A673 (cell line): ENCODE data around the gene ESPNL. TPM values are rescaled to one million over a fixed set of nuclear protein-coding genes. Genes with fewer than 3 reads are reported as not detected.

Experiments
- BruUV-seq: library from RNA; stranded (reverse); fragments of 400-500 nt; replicated peaks from 2 replicates; lab custom pipeline; 2021; lab: Mats Ljungman, UMichigan
- CTCF ChIA-PET: fragments of 300-600 bp; sonication (Branson Sonifier 250); formaldehyde crosslinking; loops from one replicate; lab custom pipeline; 2022; ENCODE audit warnings: antibody characterized with exemption; lab: Charles Lee
- POLR2A ChIA-PET: fragments of 300-600 bp; sonication (Branson Sonifier 250); formaldehyde crosslinking; loops from one replicate; lab custom pipeline; 2022; ENCODE audit warnings: antibody characterized with exemption; ENCODE audit not compliant: low non-redundant PET; lab: Charles Lee
- DNase-seq: peaks from one replicate; pipeline ENCODE4 v3.0.0-alpha.2; 2015; ENCODE audit warnings: low spot score
- H3K27ac ChIP-seq: fragments of 200-600 bp; sonication (generic); 2 replicates; pipeline ENCODE4 v1.5.1; 2016; ENCODE audit warnings: mixed run types, low read depth, mild to moderate bottlenecking, mixed read lengths, antibody characterized with exemption, low read length; ENCODE audit not compliant: poor library complexity, severe bottlenecking
- H3K27me3 ChIP-seq: fragments of 200-600 bp; sonication (generic); replicated peaks from 2 replicates; pipeline ENCODE4 v1.6.1; 2017; ENCODE audit warnings: mixed run types, low read depth, mild to moderate bottlenecking, mixed read lengths, antibody characterized with exemption, low read length; ENCODE audit not compliant: insufficient read depth, poor library complexity
- H3K36me3 ChIP-seq: fragments of 200-600 bp; sonication (generic); 2 replicates; pipeline ENCODE4 v1.6.1; 2016; ENCODE audit warnings: mixed run types, mild to moderate bottlenecking, mixed read lengths, antibody characterized with exemption, low read length; ENCODE audit not compliant: insufficient read depth, poor library complexity, severe bottlenecking
- H3K4me1 ChIP-seq: fragments of 200-600 bp; sonication (generic); 2 replicates; pipeline ENCODE4 v1.6.1; 2017; ENCODE audit warnings: mixed run types, mild to moderate bottlenecking, mixed read lengths, antibody characterized with exemption, low read length; ENCODE audit not compliant: insufficient read depth, poor library complexity, severe bottlenecking
- H3K4me3 ChIP-seq: fragments of 200-600 bp; sonication (generic); 2 replicates; pipeline ENCODE4 v1.5.1; 2016; ENCODE audit warnings: low read depth, mixed run types, mild to moderate bottlenecking, mixed read lengths, low read length; ENCODE audit not compliant: poor library complexity, severe bottlenecking
- H3K9me3 ChIP-seq: fragments of 200-600 bp; sonication (generic); 2 replicates; pipeline ENCODE4 v1.6.1; 2016; ENCODE audit warnings: mixed run types, low read depth, mild to moderate bottlenecking, mixed read lengths, antibody characterized with exemption, low read length; ENCODE audit not compliant: poor library complexity, severe bottlenecking
- EZH2 ChIP-seq: fragments of 200-600 bp; sonication (generic); IDR thresholded peaks from 2 replicates; pipeline ENCODE4 v1.6.1; 2017; ENCODE audit warnings: borderline replicate concordance, low read depth, mild to moderate bottlenecking, mixed read lengths, antibody characterized with exemption, low read length; ENCODE audit not compliant: poor library complexity, severe bottlenecking
- intact Hi-C: fragments of 100-400 bp; cut with micrococcal nuclease; formaldehyde crosslinking; loops from one replicate; pipeline ENCODE4 v1.10.0; 2022; ENCODE audit not compliant: unreplicated experiment
- total RNA-seq: library from RNA; stranded (reverse); gene quantifications from 2 replicates; pipeline ENCODE4 v1.2.3, GENCODE V29; 2021
- TF ChIP-seq, protein P1 (sequence below): fragments of 300-800, 200-600 bp; sonication (generic); conservative IDR thresholded peaks from 2 replicates; pipeline ENCODE4 v1.5.1; 2017; ENCODE audit warnings: low read depth, mild to moderate bottlenecking, antibody characterized with exemption, low read length, moderate library complexity, mixed read lengths

Gene ESPNL
- total RNA-seq, 1 experiment from 2014 or later: 0.30 TPM

DNA sequence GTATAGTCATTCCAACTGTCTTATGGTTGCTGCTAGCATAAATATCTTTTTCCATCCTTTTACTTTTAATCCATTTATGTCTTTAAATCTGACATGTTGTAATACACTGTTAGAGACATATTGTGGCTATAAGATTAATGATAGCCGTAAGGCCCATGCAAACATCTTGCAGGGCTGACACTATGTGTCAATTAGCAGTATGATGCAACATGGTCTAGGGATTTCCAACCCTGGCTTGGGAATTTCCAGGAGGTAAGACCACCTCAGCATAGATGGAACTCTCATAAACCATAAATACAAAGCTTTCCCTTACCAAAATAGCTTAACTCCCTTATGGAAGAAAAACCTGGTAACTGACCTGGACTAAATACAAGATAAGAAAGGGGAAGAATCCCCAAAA is 22.8 kb upstream of the ESPNL start:
- BruUV-seq: TSS peak; percentile 16
- intact Hi-C loops: no loop called here
- peaks cover 66% of the 10 kb centered on the region for H3K36me3 ChIP-seq
- no peaks in the 10 kb centered on the region for H3K27me3 ChIP-seq
- CTCF ChIA-PET: no interaction called here
- no peak overlapping the region for H3K4me3 ChIP-seq
- no peaks in the 10 kb centered on the region for H3K9me3 ChIP-seq
- no peak for DNase-seq
- no peak for TF ChIP-seq EZH2
- TF ChIP-seq, protein P1, sequence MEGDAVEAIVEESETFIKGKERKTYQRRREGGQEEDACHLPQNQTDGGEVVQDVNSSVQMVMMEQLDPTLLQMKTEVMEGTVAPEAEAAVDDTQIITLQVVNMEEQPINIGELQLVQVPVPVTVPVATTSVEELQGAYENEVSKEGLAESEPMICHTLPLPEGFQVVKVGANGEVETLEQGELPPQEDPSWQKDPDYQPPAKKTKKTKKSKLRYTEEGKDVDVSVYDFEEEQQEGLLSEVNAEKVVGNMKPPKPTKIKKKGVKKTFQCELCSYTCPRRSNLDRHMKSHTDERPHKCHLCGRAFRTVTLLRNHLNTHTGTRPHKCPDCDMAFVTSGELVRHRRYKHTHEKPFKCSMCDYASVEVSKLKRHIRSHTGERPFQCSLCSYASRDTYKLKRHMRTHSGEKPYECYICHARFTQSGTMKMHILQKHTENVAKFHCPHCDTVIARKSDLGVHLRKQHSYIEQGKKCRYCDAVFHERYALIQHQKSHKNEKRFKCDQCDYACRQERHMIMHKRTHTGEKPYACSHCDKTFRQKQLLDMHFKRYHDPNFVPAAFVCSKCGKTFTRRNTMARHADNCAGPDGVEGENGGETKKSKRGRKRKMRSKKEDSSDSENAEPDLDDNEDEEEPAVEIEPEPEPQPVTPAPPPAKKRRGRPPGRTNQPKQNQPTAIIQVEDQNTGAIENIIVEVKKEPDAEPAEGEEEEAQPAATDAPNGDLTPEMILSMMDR: no peak
- peaks cover 13% of the 10 kb centered on the region for H3K4me1 ChIP-seq
- POLR2A ChIA-PET: no interaction called here
- peak overlapping the region; percentile 69 for H3K27ac ChIP-seq

DNA sequence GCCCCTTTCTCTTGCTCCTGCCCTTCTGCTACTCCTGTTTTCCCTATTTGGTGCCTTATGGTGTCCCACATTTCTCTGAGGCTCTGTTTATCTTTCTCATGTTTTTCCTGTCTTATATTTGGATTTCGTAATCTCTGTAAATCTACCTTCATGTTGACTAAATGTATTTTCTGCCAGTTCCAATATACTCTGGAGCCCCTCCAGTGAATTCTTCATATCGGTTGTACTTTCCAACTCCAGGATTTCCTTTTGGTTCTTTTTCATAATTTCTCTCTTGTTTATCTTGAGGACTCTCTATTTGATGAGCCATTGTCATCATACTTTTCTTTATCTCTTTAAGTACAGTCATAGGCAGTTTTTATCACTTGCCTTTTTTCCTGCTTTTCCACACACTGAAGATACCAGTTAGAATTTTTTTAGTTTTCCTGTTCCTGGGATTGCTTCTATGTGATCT is 20.2 kb upstream of the ESPNL start:
- peaks cover 13% of the 10 kb centered on the region for H3K4me1 ChIP-seq

DNA sequence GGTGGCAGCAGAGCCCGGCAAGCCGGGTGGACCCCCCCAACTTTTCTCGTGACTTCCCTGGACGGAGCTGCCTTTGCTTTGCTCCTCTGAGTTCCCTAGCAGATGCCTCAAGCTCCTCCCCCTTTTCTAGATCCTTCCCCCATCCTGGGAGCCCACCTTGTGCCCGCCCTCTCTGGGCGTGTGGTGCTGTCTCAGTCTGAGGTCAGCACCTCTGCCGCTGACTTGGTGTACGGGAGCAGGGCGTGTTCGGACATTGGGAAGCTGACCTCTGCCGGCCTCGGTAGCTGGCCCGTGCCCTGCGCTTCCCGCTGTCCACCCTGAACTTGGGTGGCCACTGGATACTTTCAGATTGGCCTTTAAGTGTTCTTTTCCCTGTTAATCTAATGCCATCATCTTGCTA is 19.6 kb upstream of the ESPNL start:
- ChIA-PET CTCF (no interaction called here), POLR2A (no interaction called here)
- intact Hi-C loops: no loop called here
- BruUV-seq: no TSS peak
- Histone ChIP-seq H3K36me3 (peaks cover 63% of the 10 kb centered on the region), H3K4me1 (peaks cover 10% of the 10 kb centered on the region), H3K27ac (no peak overlapping the region), H3K9me3 (no peaks in the 10 kb centered on the region), H3K27me3 (no peaks in the 10 kb centered on the region), H3K4me3 (no peak overlapping the region)
- no peak for TF ChIP-seq EZH2
- TF ChIP-seq, protein P1: no peak
- DNase-seq: no peak

More for the DNA sequence above, 20.2 kb upstream of the ESPNL start:
- POLR2A ChIA-PET: no interaction called here
- intact Hi-C loops: no loop called here
- Histone ChIP-seq H3K27ac (no peak overlapping the region), H3K27me3 (no peaks in the 10 kb centered on the region), H3K4me3 (no peak overlapping the region), H3K9me3 (no peaks in the 10 kb centered on the region), H3K36me3 (peaks cover 61% of the 10 kb centered on the region)
- CTCF ChIA-PET: no interaction called here
- no TSS peak for BruUV-seq
- TF ChIP-seq, protein P1: no peak
- no peak for TF ChIP-seq EZH2
- DNase-seq: no peak
